ENCODE data around the gene AHRR.
"Not testable (repeated sequence)": the region's sequence is repeated elsewhere in the genome, so short reads cannot be mapped to it uniquely, and the experiment has no call there.

Gene AHRR

GRCh38 chr5:321230-321725, at the start of gene AHRR:
AHRR (plus strand) TSS chr5:321714; CDS start chr5:343903, 22,189 bp downstream.
- peak; percentile 70 for DNase-seq

- not testable (repeated sequence) for DNase-seq
Observed at GRCh38 chr5:271828-272167, 49.7 kb upstream of the AHRR start.

GRCh38 chr5:273091-273490, 48.4 kb upstream of the AHRR start:
- not testable (repeated sequence) for DNase-seq

- not testable (repeated sequence) for DNase-seq
Observed at GRCh38 chr5:273491-273890, 48.0 kb upstream of the AHRR start.

GRCh38 chr5:274346-274745, 47.2 kb upstream of the AHRR start:
- DNase-seq, result not testable (repeated sequence)

- no peak for DNase-seq
Observed at GRCh38 chr5:278646-279045, 42.9 kb upstream of the AHRR start.

- DNase-seq, result not testable (repeated sequence)
Observed at GRCh38 chr5:279051-279665, 42.4 kb upstream of the AHRR start.

- no peak for DNase-seq
Observed at GRCh38 chr5:285991-286557, 35.4 kb upstream of the AHRR start.

- DNase-seq, result not testable (repeated sequence)
Observed at GRCh38 chr5:290200-290599, 31.3 kb upstream of the AHRR start.

- not testable (repeated sequence) for DNase-seq
Observed at GRCh38 chr5:291345-291744, 30.2 kb upstream of the AHRR start.

- not testable (repeated sequence) for DNase-seq
Observed at GRCh38 chr5:294788-295187, 26.7 kb upstream of the AHRR start.

GRCh38 chr5:296207-296606, 25.3 kb upstream of the AHRR start:
- DNase-seq, result not testable (repeated sequence)

- DNase-seq, result peak; percentile 84
Observed at GRCh38 chr5:296954-297353, 24.6 kb upstream of the AHRR start.

- DNase-seq, result not testable (repeated sequence)
Observed at GRCh38 chr5:297448-297847, 24.1 kb upstream of the AHRR start.

- not testable (repeated sequence) for DNase-seq
Observed at GRCh38 chr5:297991-298736, 23.4 kb upstream of the AHRR start.

GRCh38 chr5:298737-299125, 22.8 kb upstream of the AHRR start:
- DNase-seq, result no peak

GRCh38 chr5:299921-300320, 21.6 kb upstream of the AHRR start:
- DNase-seq, result not testable (repeated sequence)

- DNase-seq, result not testable (repeated sequence)
Observed at GRCh38 chr5:300691-301435, 20.7 kb upstream of the AHRR start.

GRCh38 chr5:302416-302815, 19.1 kb upstream of the AHRR start:
- DNase-seq, result not testable (repeated sequence)

- no peak for DNase-seq
Observed at GRCh38 chr5:302966-303365, 18.5 kb upstream of the AHRR start.

GRCh38 chr5:303741-304140, 17.8 kb upstream of the AHRR start:
- not testable (repeated sequence) for DNase-seq

- no peak for DNase-seq
Observed at GRCh38 chr5:305050-305449, 16.5 kb upstream of the AHRR start.

- DNase-seq, result no peak
Observed at GRCh38 chr5:305459-305858, 16.1 kb upstream of the AHRR start.

Data from fibroblast of skin of right quadriceps (primary cell).